Measurements from ENCODE around the gene PLA2G3. TPM values are rescaled to one million over a fixed set of nuclear protein-coding genes. Genes with fewer than 3 reads are reported as not detected.

The PLA2G3 gene
- total and polyA plus RNA-seq, 2 experiments from 2014 or later, result 1.1 to 7.3 TPM

GRCh38 chr22:31122532-31123291 is 17.6 kb downstream of the PLA2G3 start, which contains the start of gene INPP5J:
Gene INPP5J, plus strand, starts transcription at chr22:31122966. Its CDS starts 49 bp downstream, at chr22:31123015.
- DNase-seq (ENCODE audit: low read depth in 1 of 2, low spot score in 1 of 2), result peak; percentile 60 to 84
- peak within 1 kb of the TSS; percentile 81 for H3K27ac ChIP-seq

GRCh38 chr22:31122196-31122531 is 18.1 kb downstream of the PLA2G3 start:
- no peaks in the 10 kb centered on the region for H3K27me3 ChIP-seq
- no peak overlapping the region for H3K4me3 ChIP-seq
- no peaks in the 10 kb centered on the region for H3K36me3 ChIP-seq
- DNase-seq (ENCODE audit: low read depth in 1 of 2, low spot score in 1 of 2), result no peak
- TF ChIP-seq CTCF (IDR thresholded peaks at IDR 0.05; ENCODE audit: low read depth, low read length), result no peak
- peak overlapping the region; percentile 81 for H3K27ac ChIP-seq
- H3K9me3 ChIP-seq (ENCODE audit: low read depth), result no peaks in the 10 kb centered on the region
- peaks cover 46% of the 10 kb centered on the region for H3K4me1 ChIP-seq (ENCODE audit: low read depth)

More at GRCh38 chr22:31122532-31123291, 17.6 kb downstream of the PLA2G3 start, which contains the start of gene INPP5J:
- no peaks in the 10 kb centered on the region for H3K36me3 ChIP-seq
- H3K9me3 ChIP-seq (ENCODE audit: low read depth), result no peaks in the 10 kb centered on the region
- no peaks in the 10 kb centered on the region for H3K27me3 ChIP-seq
- TF ChIP-seq CTCF (IDR thresholded peaks at IDR 0.05; ENCODE audit: low read depth, low read length), result no peak
- peaks cover 45% of the 10 kb centered on the region for H3K4me1 ChIP-seq (ENCODE audit: low read depth)
- H3K4me3 ChIP-seq, result peak within 1 kb of the TSS; percentile 56

- H3K4me1 ChIP-seq (ENCODE audit: low read depth), result peaks cover 46% of the 10 kb centered on the region
- no peak overlapping the region for H3K27ac ChIP-seq
- TF ChIP-seq CTCF (IDR thresholded peaks at IDR 0.05; ENCODE audit: low read depth, low read length), result no peak
- H3K36me3 ChIP-seq, result no peaks in the 10 kb centered on the region
- H3K9me3 ChIP-seq (ENCODE audit: low read depth), result no peaks in the 10 kb centered on the region
- DNase-seq (ENCODE audit: low read depth in 1 of 2, low spot score in 1 of 2), result no peak
- H3K27me3 ChIP-seq, result no peaks in the 10 kb centered on the region
- H3K4me3 ChIP-seq, result no peak overlapping the region
Observed at GRCh38 chr22:31121403-31121802, 18.9 kb downstream of the PLA2G3 start.

GRCh38 chr22:31120642-31121041 is 19.7 kb downstream of the PLA2G3 start:
- no peaks in the 10 kb centered on the region for H3K27me3 ChIP-seq
- H3K4me1 ChIP-seq (ENCODE audit: low read depth), result peaks cover 46% of the 10 kb centered on the region
- no peak for DNase-seq (ENCODE audit: low read depth in 1 of 2, low spot score in 1 of 2)
- H3K27ac ChIP-seq, result peak overlapping the region; percentile 91
- H3K36me3 ChIP-seq, result no peaks in the 10 kb centered on the region
- TF ChIP-seq CTCF (IDR thresholded peaks at IDR 0.05; ENCODE audit: low read depth, low read length), result no peak
- no peak overlapping the region for H3K4me3 ChIP-seq
- no peaks in the 10 kb centered on the region for H3K9me3 ChIP-seq (ENCODE audit: low read depth)

GRCh38 chr22:31120230-31120629 is 20.1 kb downstream of the PLA2G3 start:
- H3K4me1 ChIP-seq (ENCODE audit: low read depth), result peaks cover 46% of the 10 kb centered on the region
- H3K36me3 ChIP-seq, result no peaks in the 10 kb centered on the region
- DNase-seq (ENCODE audit: low read depth in 1 of 2, low spot score in 1 of 2), result no peak
- no peak for TF ChIP-seq CTCF (IDR thresholded peaks at IDR 0.05; ENCODE audit: low read depth, low read length)
- no peaks in the 10 kb centered on the region for H3K9me3 ChIP-seq (ENCODE audit: low read depth)
- H3K27ac ChIP-seq, result peak overlapping the region; percentile 91
- no peaks in the 10 kb centered on the region for H3K27me3 ChIP-seq
- H3K4me3 ChIP-seq, result no peak overlapping the region
